Endothelial cell of umbilical vein (primary cell): ENCODE measurements around the gene TMTC1. TPM values are rescaled to one million over a fixed set of nuclear protein-coding genes. Genes with fewer than 3 reads are reported as not detected.

ENCODE experiments used
- BruUV-seq: library from RNA; stranded (reverse); fragments of 400-500 nt; replicated peaks from 2 replicates; lab custom pipeline; 2021; lab: Mats Ljungman, UMichigan
- CTCF ChIA-PET: fragments of 300-600, 350-600 bp; sonication (Branson Sonifier 250); formaldehyde crosslinking; loops from one replicate; lab custom pipeline; 2021; ENCODE audit warnings: antibody characterized with exemption, inconsistent platforms; lab: Charles Lee
- POLR2A ChIA-PET: fragments of 300-600, 350-600 bp; sonication (Branson Sonifier 250); formaldehyde crosslinking; loops from one replicate; lab custom pipeline; 2021; ENCODE audit warnings: antibody characterized with exemption, inconsistent platforms; lab: Charles Lee
- DNase-seq: peaks from one replicate; pipeline ENCODE4 v3.0.0-alpha.2; 2011; ENCODE audit warnings: low read depth, low spot score
- FAIRE-seq: peaks from 2 replicates; lab custom pipeline; 2011; peaks lifted over from hg19 to GRCh38; lab: Jason Lieb, UNC
- H2AFZ ChIP-seq: 2 replicates; pipeline ENCODE4 v1.6.0; 2012; ENCODE audit warnings: low read depth, low read length, control low read depth, inconsistent platforms
- H3K27ac ChIP-seq: 2 replicates; pipeline ENCODE4 v1.5.1; 2011; ENCODE audit warnings: low read depth, mild to moderate bottlenecking, control low read depth, low read length, moderate library complexity; ENCODE audit not compliant: insufficient read depth
- H3K27me3 ChIP-seq, 2 experiments: 2 replicates each; pipeline versions ENCODE4 v1.6.0 to v1.6.1; 2011; ENCODE audit warnings: low read length in 2 of 2, mixed read lengths in 1 of 2; ENCODE audit not compliant: control insufficient read depth in 2 of 2, insufficient read depth in 2 of 2
- H3K36me3 ChIP-seq, 2 experiments: 2 replicates in 1 of 2; 3 replicates in 1 of 2; pipeline ENCODE4 v1.5.1; 2011; ENCODE audit warnings: low read length in 2 of 2, mild to moderate bottlenecking in 1 of 2, moderate library complexity in 1 of 2; ENCODE audit not compliant: control insufficient read depth in 2 of 2, insufficient read depth in 2 of 2; ENCODE audit errors: extremely low read depth in 1 of 2
- H3K4me1 ChIP-seq: 3 replicates; pipeline ENCODE4 v1.5.1; 2011; ENCODE audit warnings: mild to moderate bottlenecking, low read length; ENCODE audit not compliant: control insufficient read depth, insufficient read depth; ENCODE audit errors: extremely low read depth
- H3K4me2 ChIP-seq: 2 replicates; pipeline ENCODE4 v1.6.1; 2011; ENCODE audit warnings: low read length, control low read depth, mixed read lengths; ENCODE audit not compliant: insufficient read depth
- H3K4me3 ChIP-seq, 3 experiments: fragments of 200-600 bp in 1 of 3; sonication (generic), shearing (Covaris generic) in 1 of 3; replicated peaks in 1 of 3; 2 replicates each; pipeline ENCODE4 v1.5.1; 2011 to 2016; ENCODE audit warnings: control low read depth in 3 of 3, low read length in 3 of 3, mild to moderate bottlenecking in 2 of 3, inconsistent platforms in 1 of 3, low read depth in 1 of 3, moderate library complexity in 1 of 3; ENCODE audit not compliant: insufficient read depth in 1 of 3
- H3K79me2 ChIP-seq: 2 replicates; pipeline ENCODE4 v1.6.0; 2012; ENCODE audit warnings: low read length, inconsistent platforms; ENCODE audit not compliant: control insufficient read depth, insufficient read depth
- H3K9ac ChIP-seq: replicated peaks from 2 replicates; pipeline ENCODE3; 2011; ENCODE audit warnings: low read length, control low read depth; ENCODE audit not compliant: insufficient read depth; ENCODE audit errors: extremely low read depth
- H3K9me1 ChIP-seq: replicated peaks from 3 replicates; pipeline ENCODE4 v1.6.0; 2011; ENCODE audit warnings: mild to moderate bottlenecking, low read length; ENCODE audit not compliant: control insufficient read depth, insufficient read depth; ENCODE audit errors: extremely low read depth
- H3K9me3 ChIP-seq: replicated peaks from 2 replicates; pipeline ENCODE4 v1.5.1; 2012; ENCODE audit warnings: low read length, inconsistent platforms; ENCODE audit not compliant: control insufficient read depth, insufficient read depth
- H4K20me1 ChIP-seq: replicated peaks from 2 replicates; pipeline ENCODE3; 2011; ENCODE audit warnings: mild to moderate bottlenecking, low read length; ENCODE audit not compliant: control insufficient read depth, insufficient read depth; ENCODE audit errors: extremely low read depth
- EZH2 ChIP-seq: IDR thresholded peaks from 2 replicates; pipeline ENCODE4 v1.6.1; 2012; ENCODE audit warnings: borderline replicate concordance, low read depth, mild to moderate bottlenecking, moderate library complexity, low read length, inconsistent platforms; ENCODE audit not compliant: severe bottlenecking
- FOS ChIP-seq: IDR thresholded peaks from 2 replicates; pipeline ENCODE4 v1.6.1; 2011; ENCODE audit warnings: mild to moderate bottlenecking, low read length, moderate library complexity, borderline replicate concordance; ENCODE audit not compliant: insufficient read depth
- GATA2 ChIP-seq: IDR thresholded peaks from 2 replicates; pipeline ENCODE4 v1.7.0; 2011; ENCODE audit warnings: low read depth, mild to moderate bottlenecking, moderate library complexity, mixed read lengths, low read length; ENCODE audit not compliant: insufficient read length, insufficient read depth
- JUN ChIP-seq: IDR thresholded peaks from 2 replicates; pipeline ENCODE4 v1.6.1; 2011; ENCODE audit warnings: borderline replicate concordance, low read depth; ENCODE audit not compliant: insufficient read length, insufficient read depth
- MYC ChIP-seq: IDR thresholded peaks from one replicate; pipeline ENCODE4 v1.6.1; 2011; ENCODE audit warnings: mild to moderate bottlenecking, low read depth, low read length
- POLR2A ChIP-seq: IDR thresholded peaks from 2 replicates; pipeline ENCODE4 v1.6.1; 2012; ENCODE audit warnings: low read depth, mild to moderate bottlenecking, control low read depth, low read length
- POLR2AphosphoS5 ChIP-seq: IDR thresholded peaks from 2 replicates; pipeline ENCODE4 v1.6.1; 2012; ENCODE audit warnings: low read depth, mild to moderate bottlenecking, control low read depth, low read length, moderate library complexity; ENCODE audit not compliant: insufficient read depth
- dilution Hi-C: fragments of 300-500 bp; cut with MboI; formaldehyde crosslinking; loops from one replicate; pipeline ENCODE4 v1.15.0; 2019; ENCODE audit warnings: low sequenced_read_pairs; ENCODE audit not compliant: extremely low pct_ligation_motif_present
- intact Hi-C: fragments of 100-400 bp; cut with micrococcal nuclease; formaldehyde crosslinking; loops from one replicate; pipeline ENCODE4 v1.10.0; 2022
- polyA plus RNA-seq, 4 experiments: library from polyadenylated mRNA; depleted of rRNA in 3 of 4; stranded (reverse) in 3 of 4; unstranded in 1 of 4; fragments of >200 nt; gene quantifications; 2 replicates each; pipeline versions ENCODE4 v1.2.1 to v1.2.3, GENCODE V29; 2011 to 2012; ENCODE audit warnings: missing spikeins in 1 of 4
- total RNA-seq: library from RNA; stranded (reverse); gene quantifications from 2 replicates; pipeline ENCODE4 v1.2.3, GENCODE V29; 2021
- TF ChIP-seq, protein P1 (sequence below), 2 donors: IDR thresholded peaks; 1 replicate in 1 of 2; 2 replicates in 1 of 2; pipeline ENCODE4 v1.5.1; 2011; ENCODE audit warnings: low read length in 2 of 2, mild to moderate bottlenecking in 2 of 2, moderate library complexity in 2 of 2, control low read depth in 1 of 2, inconsistent platforms in 1 of 2, low read depth in 1 of 2; ENCODE audit not compliant: insufficient read depth in 1 of 2; ENCODE audit errors: extremely low read depth in 1 of 2
- TF ChIP-seq, protein P2 (sequence below): IDR thresholded peaks from 2 replicates; pipeline ENCODE4 v1.6.1; 2011; ENCODE audit not compliant: insufficient read depth, insufficient read length

TMTC1 gene
- total and polyA plus RNA-seq, 2 donors (not counting 3 experiments of a cell fraction or from before 2014, with no cell fraction given), result 5.4 to 5.9 TPM

DNA sequence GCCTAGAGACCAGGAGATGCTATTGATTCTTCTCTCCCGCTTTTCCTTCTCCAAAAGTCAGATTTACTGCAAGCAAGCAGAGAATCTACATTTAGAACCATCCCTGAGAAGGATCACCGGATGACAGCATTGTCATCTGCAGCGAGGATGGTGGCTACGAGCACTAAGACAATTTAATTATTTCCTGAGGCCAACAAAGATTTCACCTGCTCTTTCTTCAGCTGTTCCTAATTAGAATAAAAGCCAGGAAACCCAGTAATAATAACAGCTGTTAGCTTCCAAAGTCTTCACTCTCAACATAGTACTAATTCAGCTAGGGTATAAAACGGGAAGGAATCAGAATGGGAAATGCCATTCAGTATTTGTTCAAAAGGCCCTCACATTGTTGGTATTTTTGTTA lies 53.3 kb downstream of the TMTC1 start:
- H3K4me2 ChIP-seq, result no peak overlapping the region

More for the DNA sequence above, 53.3 kb downstream of the TMTC1 start:
- Histone ChIP-seq H3K4me3 (no peak overlapping the region), H3K36me3 (no peaks in the 10 kb centered on the region), H3K4me1 (peaks cover 27% of the 10 kb centered on the region), H3K9me1 (no peaks in the 10 kb centered on the region), H3K9me3 (no peaks in the 10 kb centered on the region), H3K27me3 (no peaks in the 10 kb centered on the region), H4K20me1 (no peaks in the 10 kb centered on the region), H3K27ac (no peak overlapping the region), H3K79me2 (no peaks in the 10 kb centered on the region), H2AFZ (no peak overlapping the region), H3K9ac (no peak overlapping the region)
- BruUV-seq, result no TSS peak
- POLR2A ChIA-PET, result no interaction called here
- dilution Hi-C loops, result no loop called here
- TF ChIP-seq POLR2AphosphoS5 (no peak), MYC (no peak), GATA2 (no peak), FOS (no peak), POLR2A (no peak), EZH2 (no peak), JUN (no peak)
- TF ChIP-seq, protein P1, sequence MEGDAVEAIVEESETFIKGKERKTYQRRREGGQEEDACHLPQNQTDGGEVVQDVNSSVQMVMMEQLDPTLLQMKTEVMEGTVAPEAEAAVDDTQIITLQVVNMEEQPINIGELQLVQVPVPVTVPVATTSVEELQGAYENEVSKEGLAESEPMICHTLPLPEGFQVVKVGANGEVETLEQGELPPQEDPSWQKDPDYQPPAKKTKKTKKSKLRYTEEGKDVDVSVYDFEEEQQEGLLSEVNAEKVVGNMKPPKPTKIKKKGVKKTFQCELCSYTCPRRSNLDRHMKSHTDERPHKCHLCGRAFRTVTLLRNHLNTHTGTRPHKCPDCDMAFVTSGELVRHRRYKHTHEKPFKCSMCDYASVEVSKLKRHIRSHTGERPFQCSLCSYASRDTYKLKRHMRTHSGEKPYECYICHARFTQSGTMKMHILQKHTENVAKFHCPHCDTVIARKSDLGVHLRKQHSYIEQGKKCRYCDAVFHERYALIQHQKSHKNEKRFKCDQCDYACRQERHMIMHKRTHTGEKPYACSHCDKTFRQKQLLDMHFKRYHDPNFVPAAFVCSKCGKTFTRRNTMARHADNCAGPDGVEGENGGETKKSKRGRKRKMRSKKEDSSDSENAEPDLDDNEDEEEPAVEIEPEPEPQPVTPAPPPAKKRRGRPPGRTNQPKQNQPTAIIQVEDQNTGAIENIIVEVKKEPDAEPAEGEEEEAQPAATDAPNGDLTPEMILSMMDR (IDR thresholded peaks at IDR 0.05; ENCODE audit: extremely low read depth in 1 of 2, insufficient read depth in 1 of 2, low read depth in 1 of 2, low read length in 2 of 2), result no peak
- TF ChIP-seq, protein P2, sequence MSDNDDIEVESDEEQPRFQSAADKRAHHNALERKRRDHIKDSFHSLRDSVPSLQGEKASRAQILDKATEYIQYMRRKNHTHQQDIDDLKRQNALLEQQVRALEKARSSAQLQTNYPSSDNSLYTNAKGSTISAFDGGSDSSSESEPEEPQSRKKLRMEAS, result no peak
- FAIRE-seq, result no peak
- CTCF ChIA-PET, result no interaction called here
- intact Hi-C loops, result no loop called here
- no peak for DNase-seq
